ENCODE data around the gene NOL6. TPM values are rescaled to one million over a fixed set of nuclear protein-coding genes. Genes with fewer than 3 reads are reported as not detected.

NOL6 gene
- total and polyA plus RNA-seq, 8 donors, result 23.3 to 48.3 (median 27.8) TPM

DNA sequence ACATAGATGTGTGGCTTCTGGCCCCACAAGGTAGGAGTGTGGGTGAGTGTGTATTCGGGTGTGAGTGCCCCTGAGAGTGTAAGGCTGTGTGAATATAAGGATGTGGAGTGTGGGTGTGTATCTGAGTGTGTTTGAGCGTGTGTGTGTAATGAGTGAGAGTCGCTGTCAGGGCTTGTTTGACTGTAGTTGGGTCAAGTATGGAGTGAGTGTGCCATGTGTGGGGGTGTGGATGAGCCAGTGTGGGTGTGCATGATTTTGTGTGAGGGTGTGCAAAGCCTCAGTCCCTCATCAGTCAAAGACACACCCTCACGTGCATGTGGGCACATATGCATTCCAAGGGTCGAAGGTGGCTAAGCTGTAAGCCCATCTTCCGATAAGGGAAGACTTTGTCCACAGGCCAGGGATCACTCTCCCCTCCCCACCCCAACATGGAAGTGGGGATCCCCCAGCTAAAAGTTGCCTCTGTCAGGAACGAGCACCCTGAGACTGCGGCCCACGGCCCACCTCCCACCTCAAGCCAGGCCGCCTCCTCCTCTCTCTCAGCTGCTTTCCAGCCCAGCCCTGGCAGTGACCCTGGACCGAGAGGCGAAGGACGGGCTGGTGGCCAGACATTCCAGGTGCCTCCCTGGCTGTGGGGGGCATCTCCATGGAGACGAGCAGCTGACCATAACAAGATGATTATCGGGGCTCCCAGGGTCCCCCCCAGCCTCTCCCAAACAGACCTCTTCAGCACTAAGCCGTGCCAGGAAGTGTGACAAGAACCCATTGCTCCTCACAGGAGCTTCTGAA, 39.2 kb downstream of the NOL6 start:
- Histone ChIP-seq H3K27me3 (no peaks in the 10 kb centered on the region), H3K36me3 (no peaks in the 10 kb centered on the region), H3K27ac (no peak overlapping the region), H3K4me3 (no peak overlapping the region), H3K4me1 (no peaks in the 10 kb centered on the region), H3K9me3 (no peaks in the 10 kb centered on the region)
- intact Hi-C loops (cut with DNase I), result no loop called here
- DNase-seq (no peak), ATAC-seq (no peak)
- TF ChIP-seq, protein P1, sequence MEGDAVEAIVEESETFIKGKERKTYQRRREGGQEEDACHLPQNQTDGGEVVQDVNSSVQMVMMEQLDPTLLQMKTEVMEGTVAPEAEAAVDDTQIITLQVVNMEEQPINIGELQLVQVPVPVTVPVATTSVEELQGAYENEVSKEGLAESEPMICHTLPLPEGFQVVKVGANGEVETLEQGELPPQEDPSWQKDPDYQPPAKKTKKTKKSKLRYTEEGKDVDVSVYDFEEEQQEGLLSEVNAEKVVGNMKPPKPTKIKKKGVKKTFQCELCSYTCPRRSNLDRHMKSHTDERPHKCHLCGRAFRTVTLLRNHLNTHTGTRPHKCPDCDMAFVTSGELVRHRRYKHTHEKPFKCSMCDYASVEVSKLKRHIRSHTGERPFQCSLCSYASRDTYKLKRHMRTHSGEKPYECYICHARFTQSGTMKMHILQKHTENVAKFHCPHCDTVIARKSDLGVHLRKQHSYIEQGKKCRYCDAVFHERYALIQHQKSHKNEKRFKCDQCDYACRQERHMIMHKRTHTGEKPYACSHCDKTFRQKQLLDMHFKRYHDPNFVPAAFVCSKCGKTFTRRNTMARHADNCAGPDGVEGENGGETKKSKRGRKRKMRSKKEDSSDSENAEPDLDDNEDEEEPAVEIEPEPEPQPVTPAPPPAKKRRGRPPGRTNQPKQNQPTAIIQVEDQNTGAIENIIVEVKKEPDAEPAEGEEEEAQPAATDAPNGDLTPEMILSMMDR (IDR thresholded peaks at IDR 0.05), result no peak

DNA sequence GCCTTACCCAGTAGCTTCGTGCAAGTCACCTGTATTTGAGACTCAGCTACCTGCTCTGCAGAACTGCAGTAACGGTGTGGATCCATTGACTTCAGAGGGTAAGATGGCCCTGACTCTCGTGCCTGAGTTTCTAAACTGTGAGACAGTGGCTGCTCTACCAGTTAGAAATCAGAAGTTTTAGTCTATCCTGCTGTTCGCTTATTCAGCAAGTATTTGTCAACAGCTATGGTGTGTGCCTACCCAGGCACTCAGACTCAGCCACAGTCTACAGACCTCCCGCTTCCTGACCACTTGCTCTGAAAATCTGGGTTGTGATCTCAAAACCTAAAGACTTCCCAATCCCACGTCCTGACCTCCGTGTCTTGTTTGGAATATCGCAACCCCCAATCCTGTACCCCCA, 39.9 kb downstream of the NOL6 start:
- H3K27me3 ChIP-seq, result no peaks in the 10 kb centered on the region
- no peak for DNase-seq
- no peaks in the 10 kb centered on the region for H3K9me3 ChIP-seq
- H3K4me3 ChIP-seq, result no peak overlapping the region
- TF ChIP-seq, protein P1 (IDR thresholded peaks at IDR 0.05), result no peak
- no peaks in the 10 kb centered on the region for H3K4me1 ChIP-seq
- no peak overlapping the region for H3K27ac ChIP-seq
- no peak for ATAC-seq
- intact Hi-C loops (cut with DNase I), result no loop called here
- H3K36me3 ChIP-seq, result no peaks in the 10 kb centered on the region

DNA sequence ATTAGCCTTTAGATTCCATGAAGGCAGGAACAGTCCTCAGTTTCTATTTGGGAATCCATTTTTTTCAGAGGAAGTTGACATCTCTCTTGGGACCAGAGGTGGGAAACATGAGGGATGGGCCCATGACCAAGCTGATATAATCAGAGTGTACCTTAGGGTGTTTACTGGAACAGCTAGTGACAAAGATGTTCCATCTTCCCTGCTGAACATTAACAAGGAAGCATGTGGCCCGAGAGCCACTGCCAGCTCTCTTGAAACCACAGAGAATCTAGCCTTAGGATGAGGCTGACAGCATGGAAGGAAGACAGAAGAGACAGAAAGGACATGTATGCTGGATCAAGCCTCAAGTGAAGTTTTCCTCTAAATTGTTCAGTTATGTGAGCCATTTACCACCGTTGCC, 42.3 kb downstream of the NOL6 start:
- Histone ChIP-seq H3K27ac (no peak overlapping the region), H3K36me3 (no peaks in the 10 kb centered on the region), H3K9me3 (no peaks in the 10 kb centered on the region), H3K27me3 (no peaks in the 10 kb centered on the region), H3K4me1 (no peaks in the 10 kb centered on the region), H3K4me3 (no peak overlapping the region)
- TF ChIP-seq, protein P1 (IDR thresholded peaks at IDR 0.05), result no peak
- intact Hi-C loops (cut with DNase I), result no loop called here
- ATAC-seq (no peak), DNase-seq (no peak)

DNA sequence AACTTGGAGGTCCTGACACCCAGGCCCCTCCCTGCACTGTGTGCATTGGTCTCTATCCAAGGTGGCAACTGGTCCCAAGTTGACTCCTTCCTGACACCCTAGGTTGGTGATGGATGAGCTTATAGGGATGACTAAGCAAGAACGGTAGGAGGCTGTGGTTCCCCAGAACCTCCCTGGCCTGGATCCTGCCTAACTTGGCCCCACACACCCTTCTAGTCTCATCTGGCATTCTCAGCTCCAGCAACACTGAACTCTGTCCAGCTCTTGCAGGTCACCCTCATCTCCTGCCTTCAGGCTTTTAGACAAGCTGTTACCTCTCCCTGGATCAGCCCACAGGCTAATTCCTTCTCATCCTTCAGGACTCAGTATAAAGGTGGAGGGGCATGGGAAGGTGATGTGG, 42.8 kb downstream of the NOL6 start:
- Histone ChIP-seq H3K4me3 (no peak overlapping the region), H3K36me3 (no peaks in the 10 kb centered on the region), H3K9me3 (no peaks in the 10 kb centered on the region), H3K27ac (no peak overlapping the region), H3K27me3 (no peaks in the 10 kb centered on the region), H3K4me1 (no peaks in the 10 kb centered on the region)
- ATAC-seq (no peak), DNase-seq (no peak)
- intact Hi-C loops (cut with DNase I), result no loop called here
- TF ChIP-seq, protein P1 (IDR thresholded peaks at IDR 0.05), result no peak

DNA sequence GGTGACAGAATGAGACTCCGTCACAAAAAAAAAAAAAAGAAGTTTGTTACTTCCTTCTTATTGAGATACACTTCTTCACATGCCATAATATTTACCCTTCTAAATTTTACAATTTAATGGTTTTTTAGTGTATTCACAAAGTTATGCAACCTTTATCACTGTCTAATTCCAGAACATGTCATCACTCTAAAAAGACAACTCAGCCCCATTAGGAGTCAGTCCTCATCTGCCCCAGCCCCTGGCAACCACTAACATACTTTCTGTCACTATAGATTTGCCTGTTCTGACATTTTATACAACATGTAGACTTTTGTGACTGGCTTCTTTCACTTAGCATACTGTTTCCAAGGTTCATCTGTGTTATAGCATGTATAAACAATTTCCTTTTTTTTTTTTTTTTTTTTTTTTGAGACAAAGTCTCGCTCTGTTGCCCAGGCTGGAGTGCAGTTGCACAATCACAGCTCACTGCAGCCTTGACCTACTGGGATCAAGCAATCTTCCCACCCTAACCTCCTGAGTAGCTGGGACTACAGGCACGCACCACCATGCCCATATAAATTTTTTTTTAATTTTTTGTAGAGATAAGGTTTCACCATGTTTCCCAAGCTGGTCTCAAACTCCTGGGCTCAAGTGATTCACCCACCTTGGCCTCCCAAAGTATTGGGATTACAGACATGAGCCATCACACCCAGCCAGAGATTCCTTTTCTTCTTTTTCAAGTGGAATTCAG, 44.3 kb downstream of the NOL6 start:
- H3K27me3 ChIP-seq, result no peaks in the 10 kb centered on the region
- intact Hi-C loops (cut with DNase I), result no loop called here
- DNase-seq (no peak), ATAC-seq (no peak)
- no peak overlapping the region for H3K4me3 ChIP-seq
- no peaks in the 10 kb centered on the region for H3K4me1 ChIP-seq
- no peaks in the 10 kb centered on the region for H3K36me3 ChIP-seq
- H3K9me3 ChIP-seq, result no peaks in the 10 kb centered on the region
- H3K27ac ChIP-seq, result no peak overlapping the region
- TF ChIP-seq, protein P1 (IDR thresholded peaks at IDR 0.05), result no peak

All from left lung (tissue), 10 donors.